Calu3 (cell line): ENCODE measurements around the gene TBXAS1. TPM values are rescaled to one million over a fixed set of nuclear protein-coding genes. Genes with fewer than 3 reads are reported as not detected.

Experiments used
- BruUV-seq: library from RNA; stranded (reverse); fragments of 400-500 nt; replicated peaks from 2 replicates; lab custom pipeline; 2021; lab: Mats Ljungman, UMichigan
- CTCF ChIA-PET: fragments of 300-600 bp; sonication (Branson Sonifier 250); formaldehyde crosslinking; loops from one replicate; lab custom pipeline; 2022; ENCODE audit warnings: antibody characterized with exemption; lab: Charles Lee
- DNase-seq: peaks from one replicate; pipeline ENCODE4 v3.0.0; 2022
- H3K27ac Mint-ChIP-seq: one replicate; pipeline ENCODE4 v1.8.0; 2022; ENCODE audit warnings: mixed read lengths; ENCODE audit not compliant: unreplicated experiment
- H3K27me3 Mint-ChIP-seq: one replicate; pipeline ENCODE4 v1.8.0; 2022; ENCODE audit warnings: mixed read lengths; ENCODE audit not compliant: unreplicated experiment
- H3K36me3 Mint-ChIP-seq: one replicate; pipeline ENCODE4 v1.8.0; 2022; ENCODE audit warnings: mild to moderate bottlenecking, moderate library complexity, mixed read lengths; ENCODE audit not compliant: insufficient read depth, unreplicated experiment
- H3K4me1 Mint-ChIP-seq: one replicate; pipeline ENCODE4 v1.8.0; 2022; ENCODE audit warnings: mild to moderate bottlenecking, low read depth, mixed read lengths; ENCODE audit not compliant: unreplicated experiment
- H3K4me3 Mint-ChIP-seq: one replicate; pipeline ENCODE4 v1.8.0; 2022; ENCODE audit warnings: mild to moderate bottlenecking, low read depth, moderate library complexity, mixed read lengths; ENCODE audit not compliant: unreplicated experiment
- H3K9me3 Mint-ChIP-seq: one replicate; pipeline ENCODE4 v1.8.0; 2022; ENCODE audit warnings: low read depth, mixed read lengths; ENCODE audit not compliant: unreplicated experiment
- intact Hi-C: fragments of 100-400 bp; cut with micrococcal nuclease; formaldehyde crosslinking; loops from one replicate; pipeline ENCODE4 v1.10.0; 2022; ENCODE audit not compliant: unreplicated experiment
- total RNA-seq: library from RNA; stranded (reverse); gene quantifications from 2 replicates; pipeline ENCODE4 v1.2.3, GENCODE V29; 2022
- TF ChIP-seq, protein P1 (sequence below): fragments of 200-600 bp; IDR thresholded peaks from one replicate; pipeline ENCODE4 v1.8.0; 2022; ENCODE audit warnings: antibody characterized with exemption; ENCODE audit not compliant: unreplicated experiment

The TBXAS1 gene
- total RNA-seq, 1 experiment from 2014 or later, result 33.0 TPM

DNA sequence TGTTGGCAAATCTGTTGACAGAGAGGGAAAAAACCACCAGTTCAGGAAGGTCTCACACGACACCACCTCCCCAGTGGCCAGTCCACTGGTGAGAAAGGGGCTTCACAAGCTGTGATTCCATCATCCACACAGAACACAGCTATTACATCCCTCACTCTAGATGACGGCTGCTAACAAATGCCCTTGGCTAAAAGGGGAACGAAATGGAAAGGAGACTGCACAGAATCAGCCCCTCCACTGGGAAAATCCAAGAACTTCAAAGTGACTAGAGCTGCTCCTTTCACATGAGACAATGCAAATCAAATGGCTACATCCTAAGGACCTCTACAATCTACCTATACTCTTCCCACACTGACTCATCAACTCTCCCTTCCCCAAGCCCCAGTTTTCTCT is 228.1 kb downstream of the TBXAS1 start:
- BruUV-seq, result no TSS peak
- CTCF ChIA-PET, result no interaction called here
- Mint-ChIP-seq H3K9me3 (no peaks in the 10 kb centered on the region), H3K36me3 (peaks cover 19% of the 10 kb centered on the region), H3K27me3 (no peaks in the 10 kb centered on the region), H3K4me1 (peaks cover 37% of the 10 kb centered on the region), H3K4me3 (no peak overlapping the region), H3K27ac (no peak overlapping the region)
- no peak for DNase-seq
- intact Hi-C loops, result loop anchor here (5.0 kb wide), 1 partner anchor 420 kb away; the partner anchor contains the start of gene MKRN1
- TF ChIP-seq, protein P1, sequence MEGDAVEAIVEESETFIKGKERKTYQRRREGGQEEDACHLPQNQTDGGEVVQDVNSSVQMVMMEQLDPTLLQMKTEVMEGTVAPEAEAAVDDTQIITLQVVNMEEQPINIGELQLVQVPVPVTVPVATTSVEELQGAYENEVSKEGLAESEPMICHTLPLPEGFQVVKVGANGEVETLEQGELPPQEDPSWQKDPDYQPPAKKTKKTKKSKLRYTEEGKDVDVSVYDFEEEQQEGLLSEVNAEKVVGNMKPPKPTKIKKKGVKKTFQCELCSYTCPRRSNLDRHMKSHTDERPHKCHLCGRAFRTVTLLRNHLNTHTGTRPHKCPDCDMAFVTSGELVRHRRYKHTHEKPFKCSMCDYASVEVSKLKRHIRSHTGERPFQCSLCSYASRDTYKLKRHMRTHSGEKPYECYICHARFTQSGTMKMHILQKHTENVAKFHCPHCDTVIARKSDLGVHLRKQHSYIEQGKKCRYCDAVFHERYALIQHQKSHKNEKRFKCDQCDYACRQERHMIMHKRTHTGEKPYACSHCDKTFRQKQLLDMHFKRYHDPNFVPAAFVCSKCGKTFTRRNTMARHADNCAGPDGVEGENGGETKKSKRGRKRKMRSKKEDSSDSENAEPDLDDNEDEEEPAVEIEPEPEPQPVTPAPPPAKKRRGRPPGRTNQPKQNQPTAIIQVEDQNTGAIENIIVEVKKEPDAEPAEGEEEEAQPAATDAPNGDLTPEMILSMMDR, result no peak

DNA sequence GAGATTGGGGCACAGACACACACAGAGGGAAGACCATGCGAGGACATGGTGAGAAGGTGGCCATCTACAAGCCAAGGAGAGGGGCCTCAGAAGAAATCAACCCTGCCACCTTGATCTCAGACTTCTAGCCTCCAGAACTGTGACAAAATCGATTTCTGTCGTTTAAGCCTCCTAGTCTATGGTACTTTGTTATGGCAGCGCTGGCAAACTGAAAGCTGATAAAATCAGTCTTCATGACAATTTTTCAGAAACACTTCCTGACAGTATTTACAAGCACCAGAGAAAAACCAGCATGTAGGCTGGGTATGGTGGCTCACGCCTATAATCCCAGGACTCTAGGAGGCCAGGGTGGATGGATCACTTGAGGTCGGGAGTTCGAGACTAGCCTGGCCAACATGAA is 229.5 kb downstream of the TBXAS1 start:
- Mint-ChIP-seq H3K27me3 (no peaks in the 10 kb centered on the region), H3K4me3 (peak overlapping the region; percentile 55), H3K4me1 (peaks cover 37% of the 10 kb centered on the region), H3K27ac (no peak overlapping the region), H3K9me3 (no peaks in the 10 kb centered on the region), H3K36me3 (peaks cover 33% of the 10 kb centered on the region)
- intact Hi-C loops, result loop anchor here (5.0 kb wide), 1 partner anchor 419 kb away; the partner anchor contains the start of gene MKRN1
- no peak for DNase-seq
- TF ChIP-seq, protein P1, result no peak
- CTCF ChIA-PET, result interaction anchor here (0.6 kb wide), 2 partner anchors 34 to 223 kb away, joined by 3 to 4 read pairs; no protein-coding TSS in a partner anchor
- BruUV-seq, result no TSS peak

DNA sequence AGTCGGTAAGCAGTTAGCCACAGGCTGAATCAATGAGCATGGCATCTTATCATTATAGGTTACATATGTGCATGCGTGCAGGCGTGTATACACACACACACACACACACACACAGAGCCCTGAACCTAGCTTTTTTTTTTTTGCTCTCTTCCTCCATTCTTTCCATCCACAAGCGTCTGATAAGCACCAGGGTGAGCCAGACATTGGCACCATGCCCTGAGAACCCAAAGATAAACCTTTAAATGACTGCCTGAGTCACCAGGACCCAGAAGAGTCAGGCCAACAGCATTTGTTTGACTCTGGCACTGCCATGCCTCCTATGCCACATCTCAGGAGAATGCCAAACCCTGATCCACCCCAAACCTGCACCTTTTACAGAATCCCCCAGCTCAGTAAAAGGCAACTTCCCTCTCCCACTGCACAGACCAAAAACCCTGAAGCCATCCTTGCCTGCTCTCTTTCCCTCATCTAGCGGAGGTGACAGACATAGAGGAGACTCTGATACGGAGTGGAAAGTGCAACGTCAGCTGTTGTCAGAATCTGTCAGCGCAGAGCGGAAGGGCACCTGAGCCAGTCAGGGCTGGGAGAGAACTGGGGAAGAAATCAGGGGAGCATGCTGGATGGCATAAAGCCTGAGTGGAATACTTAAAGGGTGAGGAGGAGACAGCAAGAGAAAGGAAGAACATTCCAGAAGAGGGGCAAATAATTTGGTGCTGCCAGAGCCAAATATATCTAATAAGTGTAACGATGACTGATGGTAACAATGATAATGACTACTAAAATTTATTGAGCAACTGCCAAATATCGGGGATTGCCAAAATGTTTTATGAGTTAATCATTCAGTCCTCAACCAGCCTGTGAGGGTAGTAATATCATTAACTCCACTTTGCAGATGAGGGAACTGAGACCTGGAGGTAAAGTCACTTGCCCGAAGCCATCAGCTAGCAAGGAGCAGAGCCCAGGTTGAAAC is 230.5 kb downstream of the TBXAS1 start:
- TF ChIP-seq, protein P1, result no peak
- H3K27ac Mint-ChIP-seq, result peak overlapping the region; percentile 55
- BruUV-seq, result no TSS peak

DNA sequence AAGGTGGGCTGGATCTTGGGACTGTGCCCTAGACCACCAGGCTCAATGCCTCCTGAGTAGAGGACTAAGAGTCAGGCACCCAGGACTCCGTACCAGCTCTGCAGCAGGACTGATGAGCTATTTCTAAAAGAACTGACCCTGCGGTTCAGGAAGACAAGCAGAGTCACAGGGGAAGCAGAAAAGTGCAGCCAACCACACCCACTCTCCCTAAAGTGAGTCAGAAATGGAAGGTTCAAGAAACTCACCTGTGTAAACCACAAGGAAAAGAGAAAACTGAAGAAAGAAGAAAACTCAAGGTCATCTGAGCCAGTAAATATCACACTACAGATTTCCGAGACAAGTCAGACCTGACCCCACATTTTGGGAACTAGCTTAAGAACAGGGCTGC is 231.2 kb downstream of the TBXAS1 start:
- H3K4me1 Mint-ChIP-seq, result peaks cover 37% of the 10 kb centered on the region
- H3K27ac Mint-ChIP-seq, result peak overlapping the region; percentile 55
- no peaks in the 10 kb centered on the region for H3K27me3 Mint-ChIP-seq
- peak overlapping the region; percentile 55 for H3K4me3 Mint-ChIP-seq
- no peak for DNase-seq
- intact Hi-C loops, result loop anchor here (5.0 kb wide), 1 partner anchor 172 kb away; no protein-coding TSS in a partner anchor
- peaks cover 33% of the 10 kb centered on the region for H3K36me3 Mint-ChIP-seq
- CTCF ChIA-PET, result interaction anchor here (0.6 kb wide), 3 partner anchors 15 to 1581 kb away, joined by 3 to 4 read pairs (median 3); no protein-coding TSS in a partner anchor
- TF ChIP-seq, protein P1, result no peak
- no peaks in the 10 kb centered on the region for H3K9me3 Mint-ChIP-seq
- no TSS peak for BruUV-seq

More for the DNA sequence above, 230.5 kb downstream of the TBXAS1 start:
- peak; percentile 89 for DNase-seq
- no peaks in the 10 kb centered on the region for H3K27me3 Mint-ChIP-seq
- H3K4me3 Mint-ChIP-seq, result peak overlapping the region; percentile 55
- intact Hi-C loops, result loop anchor here (5.0 kb wide), 2 partner anchors 173 to 418 kb away; partner anchors contain the start of gene MKRN1
- H3K4me1 Mint-ChIP-seq, result peaks cover 37% of the 10 kb centered on the region
- CTCF ChIA-PET, result interaction anchor here (0.6 kb wide), 5 partner anchors 15 to 1581 kb away, joined by 3 to 4 read pairs (median 3); no protein-coding TSS in a partner anchor
- peaks cover 33% of the 10 kb centered on the region for H3K36me3 Mint-ChIP-seq
- no peaks in the 10 kb centered on the region for H3K9me3 Mint-ChIP-seq
